Urinary bladder (tissue), 4 donors: Measurements from ENCODE around the gene ZNF526. TPM values are rescaled to one million over a fixed set of nuclear protein-coding genes. Genes with fewer than 3 reads are reported as not detected.

ENCODE experiments used
- DNase-seq: peaks from one replicate; pipeline ENCODE4 v3.0.0-alpha.2; 2015; ENCODE audit errors: extremely low spot score
- H3K27ac ChIP-seq: one replicate; pipeline ENCODE4 v1.5.1; 2013; ENCODE audit warnings: low read depth, mild to moderate bottlenecking, moderate library complexity
- H3K36me3 ChIP-seq: one replicate; pipeline ENCODE4 v1.6.1; 2013; ENCODE audit warnings: mild to moderate bottlenecking, moderate library complexity; ENCODE audit not compliant: insufficient read depth
- H3K4me1 ChIP-seq: one replicate; pipeline ENCODE4 v1.6.1; 2013; ENCODE audit warnings: mild to moderate bottlenecking, moderate library complexity; ENCODE audit not compliant: insufficient read depth
- H3K4me3 ChIP-seq: one replicate; pipeline ENCODE4 v1.5.1; 2013; ENCODE audit warnings: low read depth, low read length
- WGBS: extraction: QIAGEN DNeasy Blood & Tissue Kit; methylation state at CpG from one replicate; pipeline ENCODE4 v1.1.7; 2013; 5-methylcytosine and 5-hydroxymethylcytosine counted together
- polyA plus RNA-seq: library from polyadenylated mRNA; stranded (reverse); fragments of 200-250 nt; gene quantifications from one replicate; pipeline ENCODE4 v1.2.3, GENCODE V29; 2013
- total RNA-seq: library from RNA; depleted of rRNA; stranded (reverse); fragments of >200 nt; gene quantifications from one replicate; pipeline ENCODE4 v1.2.3, GENCODE V29; 2014
- donor health status: healthy with polysubstance abuse.
- donor health status: healthy.

Gene ZNF526
- total and polyA plus RNA-seq, 2 donors, result 6.0 to 7.0 TPM

DNA sequence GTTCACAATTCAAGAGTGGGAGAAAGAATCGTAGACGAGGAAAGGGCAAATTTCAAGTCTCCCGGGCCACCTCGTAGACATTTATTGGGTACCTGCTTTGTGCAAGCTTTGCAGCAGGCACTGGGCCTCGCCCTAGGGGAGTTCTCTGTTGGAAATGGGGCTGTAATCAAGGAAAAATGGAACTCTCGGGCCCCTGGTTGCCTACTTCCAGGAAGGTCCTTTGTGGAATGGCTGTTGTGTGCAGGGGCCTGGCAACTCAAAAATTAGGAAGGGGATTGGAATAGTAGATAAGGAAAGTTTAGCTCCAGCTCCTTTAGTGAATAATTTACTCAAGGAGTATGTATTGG lies 612 bp downstream of the ZNF526 start:
- Histone ChIP-seq H3K27ac (no peak overlapping the region), H3K36me3 (peaks cover 8% of the 10 kb centered on the region), H3K4me3 (peak overlapping the region; percentile 71), H3K4me1 (peaks cover 6% of the 10 kb centered on the region)
- no peak for DNase-seq
- 1% methylated on average over 6 of the region's 6 CpGs for WGBS

- H3K4me3 ChIP-seq, result no peak overlapping the region
- 95% methylated on average over 37 of the region's 37 CpGs for WGBS
- no peak overlapping the region for H3K27ac ChIP-seq
- H3K4me1 ChIP-seq, result peaks cover 2% of the 10 kb centered on the region
- DNase-seq, result no peak
- peaks cover 12% of the 10 kb centered on the region for H3K36me3 ChIP-seq
Observed at GRCh38 chr19:42224940-42225717, 5.0 kb downstream of the ZNF526 start.

- Histone ChIP-seq H3K36me3 (peaks cover 12% of the 10 kb centered on the region), H3K4me3 (no peak overlapping the region), H3K4me1 (peaks cover 2% of the 10 kb centered on the region), H3K27ac (no peak overlapping the region)
- DNase-seq, result no peak
- 95% methylated on average over 33 of the region's 33 CpGs for WGBS
Observed at GRCh38 chr19:42225718-42226292, 5.7 kb downstream of the ZNF526 start.

GRCh38 chr19:42226886-42227285 lies 6.8 kb downstream of the ZNF526 start:
- peaks cover 12% of the 10 kb centered on the region for H3K36me3 ChIP-seq
- 87% methylated on average over 1 of the region's 1 CpG for WGBS
- H3K4me3 ChIP-seq, result no peak overlapping the region

DNA sequence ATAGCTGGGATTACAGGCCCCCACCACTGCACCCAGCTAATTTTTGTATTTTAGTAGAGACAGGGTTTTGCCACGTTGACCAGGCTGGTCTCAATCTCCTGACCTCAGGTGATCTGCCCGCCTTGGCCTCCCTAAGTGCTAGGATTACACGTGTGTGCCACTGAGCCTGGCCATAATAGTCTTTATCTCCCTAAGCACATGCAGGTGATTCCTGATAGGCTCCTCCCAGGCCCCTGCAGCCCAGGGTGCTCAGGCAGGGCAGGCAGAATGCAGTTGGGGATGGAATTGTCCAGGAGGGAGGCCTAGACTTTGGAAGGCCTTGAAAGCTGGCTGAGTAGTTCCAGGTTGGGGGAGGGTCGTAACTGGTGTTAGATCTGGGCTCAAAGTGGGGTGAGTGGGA lies 8.5 kb downstream of the ZNF526 start:
- 81% methylated on average over 4 of the region's 4 CpGs for WGBS
- Histone ChIP-seq H3K4me1 (no peaks in the 10 kb centered on the region), H3K27ac (no peak overlapping the region), H3K36me3 (peaks cover 18% of the 10 kb centered on the region), H3K4me3 (no peak overlapping the region)
- DNase-seq, result no peak

More at GRCh38 chr19:42226886-42227285, 6.8 kb downstream of the ZNF526 start:
- H3K4me1 ChIP-seq, result no peaks in the 10 kb centered on the region
- no peak overlapping the region for H3K27ac ChIP-seq
- no peak for DNase-seq

DNA sequence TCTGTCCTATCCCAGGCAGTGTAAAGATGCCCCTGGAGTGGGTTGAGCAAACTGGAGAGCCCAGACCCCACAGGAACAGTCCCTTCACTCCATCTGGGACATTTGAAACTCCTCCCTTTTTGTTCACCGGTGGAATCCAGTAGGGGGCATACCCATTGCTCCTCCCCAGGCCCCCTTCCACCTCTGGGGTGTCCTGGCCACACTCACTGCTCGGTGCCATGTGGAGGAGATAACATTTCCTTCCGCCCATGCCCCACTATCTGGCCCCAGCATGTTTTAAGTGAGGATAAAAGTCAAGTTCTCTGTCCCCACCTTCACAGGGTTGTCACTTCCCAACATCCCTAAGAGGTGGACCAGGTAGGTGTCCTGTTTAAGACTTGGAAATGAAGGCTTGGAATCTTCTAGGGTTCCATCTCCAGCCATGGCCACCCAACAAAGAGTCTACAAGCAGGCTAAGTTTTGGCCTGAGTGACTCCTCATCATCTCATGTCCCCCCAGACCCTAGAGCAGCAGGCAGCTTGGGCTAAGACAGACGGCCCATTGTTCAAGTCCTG lies 9.3 kb downstream of the ZNF526 start:
- 66% methylated on average over 4 of the region's 4 CpGs for WGBS
- Histone ChIP-seq H3K4me3 (no peak overlapping the region), H3K36me3 (peaks cover 18% of the 10 kb centered on the region), H3K27ac (no peak overlapping the region), H3K4me1 (no peaks in the 10 kb centered on the region)
- no peak for DNase-seq

- 39% methylated on average over 8 of the region's 8 CpGs for WGBS
- Histone ChIP-seq H3K4me3 (no peak overlapping the region), H3K4me1 (no peaks in the 10 kb centered on the region), H3K36me3 (peaks cover 17% of the 10 kb centered on the region), H3K27ac (no peak overlapping the region)
- DNase-seq, result no peak
Observed at GRCh38 chr19:42229855-42230351, 9.8 kb downstream of the ZNF526 start.

DNA sequence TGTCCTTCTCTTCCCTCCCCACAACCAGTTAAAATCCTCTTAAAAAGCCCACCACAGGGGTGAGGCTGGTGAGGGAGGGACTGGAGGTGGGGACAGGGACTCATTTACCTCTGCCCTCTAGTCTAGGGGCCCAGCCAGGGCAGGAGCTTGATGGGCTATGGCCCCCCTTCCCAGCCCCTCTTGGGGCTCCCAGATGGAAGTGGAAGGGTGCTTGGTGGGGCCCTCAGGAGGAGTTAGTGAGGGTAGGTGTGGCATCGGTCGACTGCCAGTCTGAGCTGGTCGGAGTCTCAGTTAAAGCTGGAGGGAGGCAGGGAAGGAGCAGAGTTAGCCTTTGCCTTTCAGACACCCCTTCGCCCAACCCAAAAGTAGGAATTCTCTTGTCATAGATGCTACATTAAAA lies 10.5 kb downstream of the ZNF526 start:
- Histone ChIP-seq H3K36me3 (peaks cover 15% of the 10 kb centered on the region), H3K4me1 (no peaks in the 10 kb centered on the region), H3K4me3 (no peak overlapping the region), H3K27ac (no peak overlapping the region)
- 76% methylated on average over 4 of the region's 4 CpGs for WGBS
- DNase-seq, result no peak

GRCh38 chr19:42232435-42232834 lies 12.3 kb downstream of the ZNF526 start:
- Histone ChIP-seq H3K27ac (no peak overlapping the region), H3K36me3 (peaks cover 10% of the 10 kb centered on the region), H3K4me1 (no peaks in the 10 kb centered on the region), H3K4me3 (no peak overlapping the region)
- DNase-seq, result no peak
- WGBS, result 95% methylated on average over 10 of the region's 10 CpGs

- peaks cover 10% of the 10 kb centered on the region for H3K36me3 ChIP-seq
- WGBS, result 66% methylated on average over 7 of the region's 7 CpGs
- no peak overlapping the region for H3K4me3 ChIP-seq
- no peaks in the 10 kb centered on the region for H3K4me1 ChIP-seq
- H3K27ac ChIP-seq, result no peak overlapping the region
- no peak for DNase-seq
Observed at GRCh38 chr19:42233106-42233505, 13.0 kb downstream of the ZNF526 start.

DNA sequence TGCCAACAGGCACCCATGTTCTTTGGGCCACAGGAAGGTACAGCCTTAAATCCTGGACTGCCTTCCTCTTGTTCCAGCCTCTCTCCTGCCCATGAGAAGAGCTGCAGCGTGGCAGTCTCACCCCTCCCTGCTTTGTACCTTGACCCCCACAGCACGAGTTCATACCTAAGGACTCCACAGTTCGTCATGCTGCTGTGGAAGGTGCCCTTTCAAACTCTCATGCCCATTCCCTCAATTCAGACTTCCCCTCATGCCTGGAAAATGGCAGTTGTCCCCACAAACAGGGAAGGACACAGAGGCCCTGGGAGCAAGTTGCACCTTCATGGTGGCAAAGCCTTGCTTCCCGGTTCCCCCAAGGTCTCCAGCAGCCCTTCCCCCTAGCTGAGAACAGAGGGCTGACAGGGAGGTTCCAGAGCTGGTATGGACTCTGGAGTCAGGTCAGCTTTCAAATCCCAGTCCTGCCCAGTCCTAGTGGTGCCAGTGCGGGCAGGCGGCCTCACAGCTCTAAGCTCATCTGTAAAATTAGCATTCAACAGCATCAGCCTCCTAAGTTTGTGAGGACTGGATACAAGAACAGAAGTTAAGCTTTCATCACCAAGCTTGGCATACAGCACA lies 13.7 kb downstream of the ZNF526 start:
- WGBS, result 88% methylated on average over 6 of the region's 6 CpGs
- H3K4me3 ChIP-seq, result no peak overlapping the region
- peaks cover 10% of the 10 kb centered on the region for H3K36me3 ChIP-seq
- DNase-seq, result no peak
- no peak overlapping the region for H3K27ac ChIP-seq
- no peaks in the 10 kb centered on the region for H3K4me1 ChIP-seq

- Histone ChIP-seq H3K36me3 (peaks cover 10% of the 10 kb centered on the region), H3K4me1 (no peaks in the 10 kb centered on the region)
- WGBS, result 95% methylated on average over 11 of the region's 11 CpGs
Observed at GRCh38 chr19:42234364-42234763, 14.3 kb downstream of the ZNF526 start.

GRCh38 chr19:42235181-42235580 lies 15.1 kb downstream of the ZNF526 start:
- no peak overlapping the region for H3K27ac ChIP-seq
- WGBS, result 91% methylated on average over 5 of the region's 5 CpGs
- H3K36me3 ChIP-seq, result peaks cover 10% of the 10 kb centered on the region
- DNase-seq, result no peak
- H3K4me3 ChIP-seq, result no peak overlapping the region
- H3K4me1 ChIP-seq, result no peaks in the 10 kb centered on the region

More at GRCh38 chr19:42234364-42234763, 14.3 kb downstream of the ZNF526 start:
- H3K4me3 ChIP-seq, result no peak overlapping the region
- DNase-seq, result no peak
- no peak overlapping the region for H3K27ac ChIP-seq
